Smooth muscle cell (in vitro differentiated cells): ENCODE measurements around the gene KRTAP6-3. TPM values are rescaled to one million over a fixed set of nuclear protein-coding genes. Genes with fewer than 3 reads are reported as not detected.

Experiments
- DNase-seq: peaks from one replicate; lab custom pipeline; 2025; ENCODE audit not compliant: unreplicated experiment; lab: John Stamatoyannopoulos, UW
- H2AFZ ChIP-seq: fragments of 200-600 bp; sonication (generic); 2 replicates; pipeline ENCODE4 v1.6.0; 2016; ENCODE audit warnings: antibody characterized with exemption, low read depth, mild to moderate bottlenecking
- H3F3A ChIP-seq: fragments of 200-600 bp; sonication (generic); 2 replicates; pipeline ENCODE4 v1.6.0; 2017; ENCODE audit warnings: antibody characterized with exemption, low read depth
- H3K27ac ChIP-seq: fragments of 200-600 bp; sonication (generic); 2 replicates; pipeline ENCODE4 v1.5.1; 2016; ENCODE audit warnings: low read depth, mild to moderate bottlenecking
- H3K27me3 ChIP-seq: fragments of 200-600 bp; sonication (generic); 2 replicates; pipeline ENCODE4 v1.6.1; 2016; ENCODE audit warnings: low read depth, mild to moderate bottlenecking
- H3K36me3 ChIP-seq: fragments of 200-600 bp; sonication (generic); 2 replicates; pipeline ENCODE4 v1.5.1; 2016; ENCODE audit warnings: low read depth
- H3K4me1 ChIP-seq: fragments of 200-600 bp; sonication (generic); 2 replicates; pipeline ENCODE4 v1.5.1; 2016; ENCODE audit warnings: low read depth
- H3K4me2 ChIP-seq: fragments of 200-600 bp; sonication (generic); 2 replicates; pipeline ENCODE4 v1.6.0; 2016; ENCODE audit warnings: mild to moderate bottlenecking
- H3K4me3 ChIP-seq: fragments of 200-600 bp; sonication (generic); 2 replicates; pipeline ENCODE4 v1.5.1; 2016; ENCODE audit warnings: mild to moderate bottlenecking
- H3K79me2 ChIP-seq: fragments of 200-600 bp; sonication (generic); 2 replicates; pipeline ENCODE4 v1.6.0; 2016; ENCODE audit warnings: low read depth, mild to moderate bottlenecking
- H3K9ac ChIP-seq: fragments of 200-600 bp; sonication (generic); 2 replicates; pipeline ENCODE4 v1.6.0; 2016; ENCODE audit warnings: low read depth
- H3K9me3 ChIP-seq: fragments of 200-600 bp; sonication (generic); replicated peaks from 2 replicates; pipeline ENCODE4 v1.5.1; 2016; ENCODE audit warnings: low read depth
- H4K20me1 ChIP-seq: fragments of 200-600 bp; sonication (generic); 2 replicates; pipeline ENCODE4 v1.6.0; 2016; ENCODE audit warnings: low read depth
- WGBS: methylation state at CpG from one replicate; pipeline ENCODE4 v1.1.7; 2016; ENCODE audit warnings: low lambda C conversion rate; 5-methylcytosine and 5-hydroxymethylcytosine counted together
- polyA plus RNA-seq: library from polyadenylated mRNA; unstranded; fragments of >200 nt; fragmentation: Nextera tagmentation; extraction: Ambion mirVana; gene quantifications from 2 replicates; pipeline ENCODE4 v1.2.1, GENCODE V29; 2016
- total RNA-seq: library from RNA; depleted of rRNA; stranded (reverse); fragments of >200 nt; gene quantifications from 2 replicates; pipeline ENCODE4 v1.2.3, GENCODE V29; 2014
- TF ChIP-seq, protein P1 (sequence below): fragments of 200-600 bp; sonication (generic); IDR thresholded peaks from 2 replicates; pipeline ENCODE4 v1.5.1; 2017; ENCODE audit warnings: borderline replicate concordance, mild to moderate bottlenecking, antibody characterized with exemption; ENCODE audit not compliant: insufficient read depth, poor library complexity, severe bottlenecking

Gene KRTAP6-3
- total and polyA plus RNA-seq, 2 experiments from 2014 or later: not detected

DNA sequence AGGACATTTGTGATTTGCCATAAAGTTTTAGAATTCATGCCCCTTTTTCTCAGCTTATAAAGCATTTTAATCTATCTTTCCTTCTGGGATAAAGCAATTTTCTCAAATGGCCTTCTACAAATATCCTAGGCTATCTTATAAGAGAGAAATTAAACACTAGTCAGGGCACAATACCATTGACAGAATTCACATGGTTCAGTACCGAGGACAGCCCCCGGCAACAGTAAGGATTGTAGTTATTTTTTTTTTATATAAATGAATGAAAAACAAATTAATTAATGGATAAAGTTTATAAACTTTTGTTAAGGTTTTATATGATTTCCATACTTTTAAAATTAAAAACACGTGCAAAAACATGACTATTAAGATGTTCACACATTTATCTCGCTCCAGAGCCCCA is 35.9 kb downstream of the KRTAP6-3 start:
- Histone ChIP-seq H3K4me1 (no peaks in the 10 kb centered on the region), H3K4me2 (no peak overlapping the region), H3K9ac (no peak overlapping the region), H3F3A (no peaks in the 10 kb centered on the region), H3K9me3 (no peaks in the 10 kb centered on the region), H3K27me3 (no peaks in the 10 kb centered on the region), H2AFZ (no peak overlapping the region), H3K79me2 (no peaks in the 10 kb centered on the region), H4K20me1 (no peaks in the 10 kb centered on the region), H3K27ac (no peak overlapping the region), H3K36me3 (no peaks in the 10 kb centered on the region), H3K4me3 (no peak overlapping the region)
- TF ChIP-seq, protein P1, sequence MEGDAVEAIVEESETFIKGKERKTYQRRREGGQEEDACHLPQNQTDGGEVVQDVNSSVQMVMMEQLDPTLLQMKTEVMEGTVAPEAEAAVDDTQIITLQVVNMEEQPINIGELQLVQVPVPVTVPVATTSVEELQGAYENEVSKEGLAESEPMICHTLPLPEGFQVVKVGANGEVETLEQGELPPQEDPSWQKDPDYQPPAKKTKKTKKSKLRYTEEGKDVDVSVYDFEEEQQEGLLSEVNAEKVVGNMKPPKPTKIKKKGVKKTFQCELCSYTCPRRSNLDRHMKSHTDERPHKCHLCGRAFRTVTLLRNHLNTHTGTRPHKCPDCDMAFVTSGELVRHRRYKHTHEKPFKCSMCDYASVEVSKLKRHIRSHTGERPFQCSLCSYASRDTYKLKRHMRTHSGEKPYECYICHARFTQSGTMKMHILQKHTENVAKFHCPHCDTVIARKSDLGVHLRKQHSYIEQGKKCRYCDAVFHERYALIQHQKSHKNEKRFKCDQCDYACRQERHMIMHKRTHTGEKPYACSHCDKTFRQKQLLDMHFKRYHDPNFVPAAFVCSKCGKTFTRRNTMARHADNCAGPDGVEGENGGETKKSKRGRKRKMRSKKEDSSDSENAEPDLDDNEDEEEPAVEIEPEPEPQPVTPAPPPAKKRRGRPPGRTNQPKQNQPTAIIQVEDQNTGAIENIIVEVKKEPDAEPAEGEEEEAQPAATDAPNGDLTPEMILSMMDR: no peak
- WGBS: 90% methylated on average over 4 of the region's 4 CpGs
- DNase-seq: no peak

GRCh38 chr21:30629200-30629599 is 37.0 kb downstream of the KRTAP6-3 start:
- no peak overlapping the region for H3K4me2 ChIP-seq
- TF ChIP-seq, protein P1: no peak
- H3K27ac ChIP-seq: no peak overlapping the region
- H3K36me3 ChIP-seq: no peaks in the 10 kb centered on the region
- H4K20me1 ChIP-seq: no peaks in the 10 kb centered on the region
- no peaks in the 10 kb centered on the region for H3F3A ChIP-seq
- no peak overlapping the region for H3K4me3 ChIP-seq
- H3K9me3 ChIP-seq: no peaks in the 10 kb centered on the region
- WGBS: 42% methylated on average over 1 of the region's 1 CpG
- H2AFZ ChIP-seq: no peak overlapping the region
- H3K4me1 ChIP-seq: no peaks in the 10 kb centered on the region
- no peak overlapping the region for H3K9ac ChIP-seq
- no peak for DNase-seq
- no peaks in the 10 kb centered on the region for H3K79me2 ChIP-seq
- H3K27me3 ChIP-seq: no peaks in the 10 kb centered on the region

DNA sequence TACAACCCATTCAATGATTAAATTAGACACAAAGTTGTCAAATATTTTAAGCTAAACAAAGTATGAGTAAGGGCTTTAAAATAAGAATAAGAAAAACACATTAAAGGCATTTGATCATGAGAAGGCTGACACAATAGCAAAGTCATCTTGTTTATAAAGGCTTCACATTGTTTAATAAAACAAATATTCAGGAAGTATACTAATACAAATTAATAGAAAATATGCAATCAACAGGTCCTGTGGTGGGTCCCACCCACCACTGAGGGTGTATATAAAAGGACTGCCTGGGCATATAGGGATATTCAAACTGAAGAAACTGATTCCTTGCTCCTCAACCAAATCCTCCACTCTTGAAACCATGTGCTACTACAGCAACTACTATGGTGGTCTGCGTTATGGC is 42.7 kb downstream of the KRTAP6-3 start, which contains the start of gene KRTAP20-2:
TSS of gene KRTAP20-2 (plus strand) at position 301 of the 400 bp plus-strand sequence. CDS start at position 359, 58 bp downstream.
- TF ChIP-seq, protein P1: no peak
- Histone ChIP-seq H3K79me2 (no peaks in the 10 kb centered on the region), H3K9me3 (no peaks in the 10 kb centered on the region), H4K20me1 (no peaks in the 10 kb centered on the region), H3K4me1 (no peaks in the 10 kb centered on the region), H3K27ac (no peak within 1 kb of the TSS), H3K4me3 (no peak within 1 kb of the TSS), H3K9ac (no peak within 1 kb of the TSS), H3F3A (no peaks in the 10 kb centered on the region), H3K4me2 (no peak within 1 kb of the TSS), H3K36me3 (no peaks in the 10 kb centered on the region), H2AFZ (no peak within 1 kb of the TSS), H3K27me3 (no peaks in the 10 kb centered on the region)
- no peak for DNase-seq
- WGBS: 92% methylated on average over 1 of the region's 1 CpG

DNA sequence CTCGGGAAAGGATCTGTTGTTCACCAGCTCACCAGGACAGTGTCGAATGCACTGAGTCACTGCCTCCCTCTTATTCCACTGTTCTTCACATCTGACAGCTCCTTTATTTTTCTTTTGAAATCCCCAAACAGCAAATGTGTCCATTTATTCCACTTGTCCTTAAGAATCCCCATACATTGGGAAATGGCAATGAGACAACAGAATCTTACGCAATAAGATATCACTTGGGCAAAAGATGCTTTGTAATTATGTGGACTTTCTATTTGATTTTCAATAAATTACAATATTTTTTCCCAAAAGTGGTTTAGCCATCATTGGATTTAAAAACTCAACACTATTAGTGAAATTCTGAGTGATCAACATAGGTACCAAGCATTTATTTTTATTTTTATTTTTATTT is 46.4 kb downstream of the KRTAP6-3 start:
- Histone ChIP-seq H2AFZ (no peak overlapping the region), H3K4me3 (no peak overlapping the region), H3K79me2 (no peaks in the 10 kb centered on the region), H3K4me2 (no peak overlapping the region), H3K4me1 (no peaks in the 10 kb centered on the region), H3K27me3 (no peaks in the 10 kb centered on the region), H3F3A (no peaks in the 10 kb centered on the region), H3K9me3 (no peaks in the 10 kb centered on the region), H3K36me3 (no peaks in the 10 kb centered on the region), H3K9ac (no peak overlapping the region), H4K20me1 (no peaks in the 10 kb centered on the region), H3K27ac (no peak overlapping the region)
- TF ChIP-seq, protein P1: no peak
- WGBS: 83% methylated on average over 3 of the region's 3 CpGs
- no peak for DNase-seq
